RWPE2 (cell line): Measurements from ENCODE around the gene PTGIS.

Experiments used
- ATAC-seq: fragments of 200-7000 bp; cut with Tn5 transposase; 3 replicates; pipeline ENCODE4 v1.9.1; 2021; ENCODE audit warnings: low read depth
- DNase-seq: peaks from one replicate; pipeline ENCODE4 v3.0.0-alpha.2; 2020; ENCODE audit warnings: low spot score
- H3K27ac ChIP-seq: fragments of 450-650 bp; 2 replicates; pipeline ENCODE4 v1.5.1; 2017; ENCODE audit warnings: mild to moderate bottlenecking; ENCODE audit not compliant: poor library complexity, severe bottlenecking
- H3K27me3 ChIP-seq: fragments of 250-450 bp; sonication (Bioruptor Pico); 2 replicates; pipeline ENCODE4 v1.5.1; 2021; ENCODE audit warnings: mild to moderate bottlenecking, moderate library complexity; ENCODE audit not compliant: insufficient read depth, poor library complexity, severe bottlenecking
- H3K36me3 ChIP-seq: fragments of 250-450 bp; sonication (Bioruptor Pico); 2 replicates; pipeline ENCODE4 v1.5.1; 2020; ENCODE audit warnings: low read depth, mild to moderate bottlenecking, moderate library complexity
- H3K4me1 ChIP-seq: fragments of 250-450 bp; sonication (Bioruptor Pico); 2 replicates; pipeline ENCODE4 v1.5.1; 2021; ENCODE audit warnings: mild to moderate bottlenecking, moderate library complexity; ENCODE audit not compliant: insufficient read depth, poor library complexity, severe bottlenecking
- H3K4me3 ChIP-seq: fragments of 250-450 bp; sonication (Bioruptor Pico); 2 replicates; pipeline ENCODE4 v1.5.1; 2021; ENCODE audit warnings: mild to moderate bottlenecking, moderate library complexity; ENCODE audit not compliant: severe bottlenecking
- H3K9me3 ChIP-seq: fragments of 250-450 bp; sonication (Bioruptor Pico); 2 replicates; pipeline ENCODE4 v1.5.1; 2021; ENCODE audit warnings: mild to moderate bottlenecking, moderate library complexity; ENCODE audit not compliant: severe bottlenecking
- CTCF ChIP-seq: fragments of 450-650 bp; IDR thresholded peaks from one replicate; pipeline ENCODE4 v1.5.1; 2017; ENCODE audit warnings: mild to moderate bottlenecking, moderate library complexity; ENCODE audit not compliant: poor library complexity, severe bottlenecking

The PTGIS gene

GRCh38 chr20:49562311-49563014 is 5.5 kb downstream of the PTGIS start:
- H3K9me3 ChIP-seq = no peaks in the 10 kb centered on the region
- peaks cover 19% of the 10 kb centered on the region for H3K27me3 ChIP-seq
- peaks cover 4% of the 10 kb centered on the region for H3K4me1 ChIP-seq
- DNase-seq (peak; percentile 87), ATAC-seq (peak; percentile 78)
- no peaks in the 10 kb centered on the region for H3K36me3 ChIP-seq
- no peak overlapping the region for H3K27ac ChIP-seq
- TF ChIP-seq CTCF = no peak
- no peak overlapping the region for H3K4me3 ChIP-seq

- no peak for TF ChIP-seq CTCF
- Histone ChIP-seq H3K4me1 (peaks cover 4% of the 10 kb centered on the region), H3K4me3 (no peak overlapping the region), H3K36me3 (no peaks in the 10 kb centered on the region), H3K27ac (no peak overlapping the region), H3K9me3 (no peaks in the 10 kb centered on the region), H3K27me3 (peaks cover 18% of the 10 kb centered on the region)
- DNase-seq (no peak), ATAC-seq (no peak)
Observed at GRCh38 chr20:49561806-49562205, 6.1 kb downstream of the PTGIS start.

GRCh38 chr20:49561256-49561655 is 6.7 kb downstream of the PTGIS start:
- no peak overlapping the region for H3K4me3 ChIP-seq
- no peak overlapping the region for H3K27ac ChIP-seq

GRCh38 chr20:49560646-49561045 is 7.3 kb downstream of the PTGIS start:
- no peaks in the 10 kb centered on the region for H3K9me3 ChIP-seq
- TF ChIP-seq CTCF = no peak
- no peak for ATAC-seq
- H3K4me1 ChIP-seq = peaks cover 4% of the 10 kb centered on the region
- H3K27ac ChIP-seq = no peak overlapping the region
- H3K27me3 ChIP-seq = peaks cover 24% of the 10 kb centered on the region
- no peaks in the 10 kb centered on the region for H3K36me3 ChIP-seq
- peak; percentile 76 for DNase-seq
- H3K4me3 ChIP-seq = no peak overlapping the region

More at GRCh38 chr20:49561256-49561655, 6.7 kb downstream of the PTGIS start:
- DNase-seq (peak; percentile 60), ATAC-seq (no peak)
- H3K4me1 ChIP-seq = peaks cover 4% of the 10 kb centered on the region
- peaks cover 18% of the 10 kb centered on the region for H3K27me3 ChIP-seq
- H3K36me3 ChIP-seq = no peaks in the 10 kb centered on the region
- no peak for TF ChIP-seq CTCF
- no peaks in the 10 kb centered on the region for H3K9me3 ChIP-seq

GRCh38 chr20:49560186-49560585 is 7.8 kb downstream of the PTGIS start:
- Histone ChIP-seq H3K4me1 (peaks cover 4% of the 10 kb centered on the region), H3K27ac (no peak overlapping the region), H3K9me3 (no peaks in the 10 kb centered on the region), H3K27me3 (peaks cover 28% of the 10 kb centered on the region), H3K36me3 (no peaks in the 10 kb centered on the region), H3K4me3 (no peak overlapping the region)
- ATAC-seq (no peak), DNase-seq (peak; percentile 69)
- TF ChIP-seq CTCF = no peak
